ENCODE measurements around the gene ADAM8.

GRCh38 chr10:133272301-133272963, 4.2 kb downstream of the ADAM8 start:
- TF ChIP-seq CTCF (IDR thresholded peaks at IDR 0.05) (no peak), POLR2A (IDR thresholded peaks at IDR 0.05) (no peak)
